HL-60 (cell line): ENCODE data around the gene FTHL17.

ENCODE experiments used
- DNase-seq, 2 experiments: peaks; one replicate each; pipeline ENCODE4 v3.0.0-alpha.2; 2010 to 2020; ENCODE audit warnings: low read depth in 1 of 2, low spot score in 1 of 2
- H3K27ac ChIP-seq: fragments of 250-450 bp; sonication (Bioruptor Pico); replicated peaks from 2 replicates; pipeline ENCODE4 v1.5.1; 2020; ENCODE audit warnings: mild to moderate bottlenecking, moderate library complexity
- H3K27me3 ChIP-seq: fragments of 250-450 bp; sonication (Bioruptor Pico); 2 replicates; pipeline ENCODE4 v1.5.1; 2021; ENCODE audit warnings: mild to moderate bottlenecking, moderate library complexity; ENCODE audit not compliant: insufficient read depth, poor library complexity, severe bottlenecking
- H3K4me3 ChIP-seq: replicated peaks from 2 replicates; pipeline ENCODE4 v1.5.1; 2011; ENCODE audit warnings: mild to moderate bottlenecking, control low read depth, low read length; ENCODE audit not compliant: insufficient read depth
- GABPA ChIP-seq: IDR thresholded peaks from 2 replicates; pipeline ENCODE4 v1.6.1; 2012; ENCODE audit warnings: low read depth
- POLR2AphosphoS5 ChIP-seq: IDR thresholded peaks from 2 replicates; pipeline ENCODE4 v1.6.1; 2012; ENCODE audit warnings: low read depth
- REST ChIP-seq: IDR thresholded peaks from 2 replicates; pipeline ENCODE4 v1.6.1; 2012; ENCODE audit warnings: low read depth; ENCODE audit not compliant: insufficient replicate concordance
- SPI1 ChIP-seq: IDR thresholded peaks from 2 replicates; pipeline ENCODE4 v1.6.1; 2012; ENCODE audit warnings: low read depth, mild to moderate bottlenecking, borderline replicate concordance
- TF ChIP-seq, protein P1 (sequence below): IDR thresholded peaks from one replicate; pipeline ENCODE4 v1.5.1; 2011; ENCODE audit warnings: low read length, control low read depth, inconsistent platforms; ENCODE audit not compliant: insufficient read depth

Gene FTHL17

GRCh38 chrX:31027351-31027750 lies 44.5 kb downstream of the FTHL17 start:
- DNase-seq: no peak
- TF ChIP-seq, protein P1, sequence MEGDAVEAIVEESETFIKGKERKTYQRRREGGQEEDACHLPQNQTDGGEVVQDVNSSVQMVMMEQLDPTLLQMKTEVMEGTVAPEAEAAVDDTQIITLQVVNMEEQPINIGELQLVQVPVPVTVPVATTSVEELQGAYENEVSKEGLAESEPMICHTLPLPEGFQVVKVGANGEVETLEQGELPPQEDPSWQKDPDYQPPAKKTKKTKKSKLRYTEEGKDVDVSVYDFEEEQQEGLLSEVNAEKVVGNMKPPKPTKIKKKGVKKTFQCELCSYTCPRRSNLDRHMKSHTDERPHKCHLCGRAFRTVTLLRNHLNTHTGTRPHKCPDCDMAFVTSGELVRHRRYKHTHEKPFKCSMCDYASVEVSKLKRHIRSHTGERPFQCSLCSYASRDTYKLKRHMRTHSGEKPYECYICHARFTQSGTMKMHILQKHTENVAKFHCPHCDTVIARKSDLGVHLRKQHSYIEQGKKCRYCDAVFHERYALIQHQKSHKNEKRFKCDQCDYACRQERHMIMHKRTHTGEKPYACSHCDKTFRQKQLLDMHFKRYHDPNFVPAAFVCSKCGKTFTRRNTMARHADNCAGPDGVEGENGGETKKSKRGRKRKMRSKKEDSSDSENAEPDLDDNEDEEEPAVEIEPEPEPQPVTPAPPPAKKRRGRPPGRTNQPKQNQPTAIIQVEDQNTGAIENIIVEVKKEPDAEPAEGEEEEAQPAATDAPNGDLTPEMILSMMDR: no peak
- no peak for TF ChIP-seq GABPA
- TF ChIP-seq SPI1: no peak
- no peak for TF ChIP-seq REST
- no peak for TF ChIP-seq POLR2AphosphoS5
- no peak overlapping the region for H3K4me3 ChIP-seq
- H3K27me3 ChIP-seq: peaks cover 8% of the 10 kb centered on the region
- no peak overlapping the region for H3K27ac ChIP-seq

- no peak for DNase-seq
- Histone ChIP-seq H3K27ac (no peak overlapping the region), H3K27me3 (no peaks in the 10 kb centered on the region), H3K4me3 (no peak overlapping the region)
- TF ChIP-seq GABPA (no peak), SPI1 (no peak), POLR2AphosphoS5 (no peak), REST (no peak)
- TF ChIP-seq, protein P1: no peak
These were observed 47.0 kb downstream of the FTHL17 start for GRCh38 chrX:31024866-31025265.

DNA sequence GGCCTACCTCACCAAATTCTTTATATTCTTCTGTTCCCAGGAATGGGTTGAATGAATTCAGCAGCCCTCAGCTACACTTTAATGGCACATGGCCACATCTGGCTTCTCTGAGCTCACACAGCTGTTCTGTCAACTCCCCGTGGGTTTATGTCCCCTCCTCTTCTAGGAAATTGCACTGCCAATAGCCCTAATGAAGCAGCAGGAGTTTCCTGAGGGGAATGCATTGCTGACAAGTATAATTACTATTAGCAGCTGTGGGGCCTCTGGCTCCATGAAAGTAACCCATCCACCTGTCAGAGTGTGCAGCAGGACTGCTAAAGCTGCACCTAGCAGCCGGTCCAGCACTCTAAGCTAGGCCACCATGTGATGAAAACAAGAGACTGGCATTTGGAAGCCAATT lies 50.3 kb downstream of the FTHL17 start:
- Histone ChIP-seq H3K4me3 (no peak overlapping the region), H3K27me3 (no peaks in the 10 kb centered on the region), H3K27ac (no peak overlapping the region)
- TF ChIP-seq POLR2AphosphoS5 (no peak), GABPA (no peak), SPI1 (no peak), REST (no peak)
- TF ChIP-seq, protein P1: no peak
- no peak for DNase-seq
